SK-N-SH treated with all-trans-retinoic acid at 6 μM for 48 hours (cell line): ENCODE measurements around the gene KLHL33.

ENCODE experiments used
- ATAC-seq: fragments of 200-7000 bp; cut with Tn5 transposase; 3 replicates; pipeline ENCODE4 v1.9.1; 2020; ENCODE audit warnings: mild to moderate bottlenecking, moderate library complexity
- ARNTL ChIP-seq: fragments of 450-650 bp; formaldehyde crosslinking; IDR thresholded peaks from 2 replicates; pipeline ENCODE4 v1.5.0; 2020; ENCODE audit warnings: low read depth, mild to moderate bottlenecking, moderate library complexity, borderline replicate concordance
- BACH2 ChIP-seq: fragments of 250-450 bp; sonication (Bioruptor Pico); IDR thresholded peaks from 2 replicates; pipeline ENCODE4 v1.9.0; 2021; ENCODE audit warnings: mild to moderate bottlenecking, borderline replicate concordance
- CREB5 ChIP-seq: fragments of 250-450 bp; sonication (Bioruptor Pico); IDR thresholded peaks from 2 replicates; pipeline ENCODE4 v1.5.1; 2020; ENCODE audit warnings: low read depth, mild to moderate bottlenecking, moderate library complexity
- CSDC2 ChIP-seq: fragments of 250-450 bp; sonication (Bioruptor Pico); IDR thresholded peaks from 2 replicates; pipeline ENCODE4 v1.5.0; 2020; ENCODE audit warnings: mild to moderate bottlenecking, moderate library complexity
- CSRNP3 ChIP-seq: fragments of 250-450 bp; sonication (Bioruptor Pico); IDR thresholded peaks from 2 replicates; pipeline ENCODE4 v1.5.1; 2021; ENCODE audit warnings: mild to moderate bottlenecking, moderate library complexity
- ESRRG ChIP-seq: fragments of 250-450 bp; sonication (Bioruptor Pico); IDR thresholded peaks from 2 replicates; pipeline ENCODE4 v1.6.1; 2021; ENCODE audit warnings: mild to moderate bottlenecking
- GLIS3 ChIP-seq: fragments of 250-450 bp; sonication (Bioruptor Pico); IDR thresholded peaks from 2 replicates; pipeline ENCODE4 v1.5.0; 2020; ENCODE audit warnings: mild to moderate bottlenecking, moderate library complexity
- OSR1 ChIP-seq: fragments of 250-450 bp; sonication (Bioruptor Pico); IDR thresholded peaks from 2 replicates; pipeline ENCODE4 v1.8.0; 2022; ENCODE audit warnings: moderate library complexity, mild to moderate bottlenecking, inconsistent platforms
- PATZ1 ChIP-seq: fragments of 250-450 bp; sonication (Bioruptor Pico); IDR thresholded peaks from 2 replicates; pipeline ENCODE4 v1.8.0; 2020; ENCODE audit warnings: mild to moderate bottlenecking, moderate library complexity, borderline replicate concordance
- POU6F1 ChIP-seq: fragments of 250-450 bp; sonication (Bioruptor Pico); IDR thresholded peaks from 2 replicates; pipeline ENCODE4 v1.8.0; 2021; ENCODE audit warnings: low read depth, mild to moderate bottlenecking, moderate library complexity, borderline replicate concordance
- PPARA ChIP-seq: fragments of 250-450 bp; sonication (Bioruptor Pico); IDR thresholded peaks from 2 replicates; pipeline ENCODE4 v1.5.0; 2020; ENCODE audit warnings: mild to moderate bottlenecking, borderline replicate concordance
- RARB ChIP-seq: fragments of 250-450 bp; sonication (Bioruptor Pico); IDR thresholded peaks from 2 replicates; pipeline ENCODE4 v1.8.0; 2021; ENCODE audit warnings: mild to moderate bottlenecking, moderate library complexity
- SNAI2 ChIP-seq: fragments of 250-450 bp; sonication (Bioruptor Pico); IDR thresholded peaks from 2 replicates; pipeline ENCODE4 v1.5.0; 2020; ENCODE audit warnings: mild to moderate bottlenecking, moderate library complexity
- TOX ChIP-seq: fragments of 250-450 bp; sonication (Bioruptor Pico); IDR thresholded peaks from 2 replicates; pipeline ENCODE4 v1.8.0; 2021; ENCODE audit warnings: mild to moderate bottlenecking, moderate library complexity, borderline replicate concordance
- TSHZ2 ChIP-seq: fragments of 250-450 bp; sonication (Bioruptor Pico); IDR thresholded peaks from 2 replicates; pipeline ENCODE4 v1.5.0; 2020; ENCODE audit warnings: mild to moderate bottlenecking, moderate library complexity
- ZC3H10 ChIP-seq: fragments of 250-450 bp; sonication (Bioruptor Pico); IDR thresholded peaks from 2 replicates; pipeline ENCODE4 v1.5.1; 2021; ENCODE audit warnings: mild to moderate bottlenecking, moderate library complexity
- ZFP3 ChIP-seq: fragments of 250-450 bp; sonication (Bioruptor Pico); IDR thresholded peaks from 2 replicates; pipeline ENCODE4 v1.5.0; 2020; ENCODE audit warnings: mild to moderate bottlenecking, moderate library complexity
- ZFP30 ChIP-seq: fragments of 450-650 bp; formaldehyde crosslinking; IDR thresholded peaks from 2 replicates; pipeline ENCODE4 v1.5.0; 2022; ENCODE audit warnings: mild to moderate bottlenecking, moderate library complexity
- ZNF70 ChIP-seq: fragments of 450-650 bp; formaldehyde crosslinking; IDR thresholded peaks from 2 replicates; pipeline ENCODE4 v1.5.0; 2020; ENCODE audit warnings: mild to moderate bottlenecking, moderate library complexity
- ZNF8 ChIP-seq: fragments of 450-650 bp; formaldehyde crosslinking; IDR thresholded peaks from 2 replicates; pipeline ENCODE4 v1.5.0; 2020; ENCODE audit warnings: mild to moderate bottlenecking, moderate library complexity

The KLHL33 gene

GRCh38 chr14:20422886-20423285 is 13.1 kb downstream of the KLHL33 start:
- TF ChIP-seq TSHZ2 (no peak), ZFP30 (CRISPR knock-in tag) (no peak), PATZ1 (CRISPR knock-in tag) (no peak), BACH2 (CRISPR knock-in tag) (no peak), ZNF8 (CRISPR knock-in tag) (no peak), CSRNP3 (CRISPR knock-in tag) (no peak), ZC3H10 (no peak), RARB (CRISPR knock-in tag) (no peak), POU6F1 (CRISPR knock-in tag) (no peak)
- ATAC-seq = no peak

- TF ChIP-seq CSRNP3 (CRISPR knock-in tag) = no peak
- ATAC-seq = no peak
These were observed 14.7 kb downstream of the KLHL33 start for GRCh38 chr14:20421267-20421666.

GRCh38 chr14:20419419-20419818 is 16.5 kb downstream of the KLHL33 start:
- no peak for ATAC-seq

More at GRCh38 chr14:20419419-20419818, 16.5 kb downstream of the KLHL33 start:
- TF ChIP-seq CSRNP3 (CRISPR knock-in tag) (no peak), PATZ1 (CRISPR knock-in tag) (no peak), OSR1 (CRISPR knock-in tag) (no peak), BACH2 (CRISPR knock-in tag) (no peak), PPARA (no peak), GLIS3 (CRISPR knock-in tag) (no peak), CREB5 (no peak), ZFP3 (no peak), TSHZ2 (no peak), TOX (CRISPR knock-in tag) (no peak), SNAI2 (CRISPR knock-in tag) (no peak), RARB (CRISPR knock-in tag) (no peak), ARNTL (CRISPR knock-in tag) (no peak), CSDC2 (CRISPR knock-in tag) (no peak), ESRRG (CRISPR knock-in tag) (no peak), ZNF70 (CRISPR knock-in tag) (no peak)
